ENCODE measurements around the gene CHD2. TPM values are rescaled to one million over a fixed set of nuclear protein-coding genes. Genes with fewer than 3 reads are reported as not detected.

The CHD2 gene
- total RNA-seq, 1 experiment from 2014 or later = 85.0 TPM

- no TSS peak for BruUV-seq (replicated peaks)
- Histone ChIP-seq H3K9me3 (no peaks in the 10 kb centered on the region), H3K4me3 (ENCODE audit: low read depth, low read length) (no peak overlapping the region), H3K4me1 (peaks cover 46% of the 10 kb centered on the region), H3K27me3 (replicated peaks; ENCODE audit: control insufficient read depth, insufficient read depth, low read length) (no peaks in the 10 kb centered on the region), H3K36me3 (ENCODE audit: control insufficient read depth, insufficient read depth, low read length) (no peaks in the 10 kb centered on the region)
- Mint-ChIP-seq H3K27ac (ENCODE audit: unreplicated experiment) (peak overlapping the region; percentile 43), H3K9me3 (ENCODE audit: unreplicated experiment) (no peaks in the 10 kb centered on the region), H3K36me3 (ENCODE audit: insufficient read depth, unreplicated experiment) (peaks cover 93% of the 10 kb centered on the region), H3K4me1 (ENCODE audit: low read depth, unreplicated experiment) (peaks cover 37% of the 10 kb centered on the region), H3K4me3 (ENCODE audit: unreplicated experiment) (no peak overlapping the region), H3K27me3 (ENCODE audit: insufficient read depth, unreplicated experiment) (no peaks in the 10 kb centered on the region)
- POLR2A ChIA-PET = interaction anchor here (0.5 to 1.4 kb wide), 2 partner anchors 38 to 71 kb away, joined by 5 read pairs; no protein-coding TSS in a partner anchor
- TF ChIP-seq CTCF (IDR thresholded peaks at IDR 0.05; ENCODE audit: insufficient read depth in 1 of 2, low read depth in 1 of 2, low read length in 1 of 2, severe bottlenecking in 1 of 2, unreplicated experiment in 1 of 2) = no peak
- DNase-seq = no peak
- intact Hi-C loops (cut with micrococcal nuclease; ENCODE audit: unreplicated experiment) = no loop called here
- CTCF ChIA-PET = interaction anchor here (1.2 kb wide), 1 partner anchor 123 kb away, joined by 4 read pairs; no protein-coding TSS in a partner anchor
Measured at GRCh38 chr15:92920595-92921161, 20.6 kb downstream of the CHD2 start.

GRCh38 chr15:92921215-92922131, 21.3 kb downstream of the CHD2 start:
- ChIA-PET POLR2A (interaction anchor here (0.5 to 1.4 kb wide), 2 partner anchors 39 to 72 kb away, joined by 5 read pairs; no protein-coding TSS in a partner anchor), CTCF (interaction anchor here (1.2 kb wide), 1 partner anchor 124 kb away, joined by 4 read pairs; no protein-coding TSS in a partner anchor)
- Mint-ChIP-seq H3K4me3 (ENCODE audit: unreplicated experiment) (no peak overlapping the region), H3K4me1 (ENCODE audit: low read depth, unreplicated experiment) (peaks cover 32% of the 10 kb centered on the region), H3K27me3 (ENCODE audit: insufficient read depth, unreplicated experiment) (no peaks in the 10 kb centered on the region), H3K9me3 (ENCODE audit: unreplicated experiment) (no peaks in the 10 kb centered on the region), H3K36me3 (ENCODE audit: insufficient read depth, unreplicated experiment) (peaks cover 93% of the 10 kb centered on the region), H3K27ac (ENCODE audit: unreplicated experiment) (peak overlapping the region; percentile 43)
- H3K27me3 ChIP-seq (replicated peaks; ENCODE audit: control insufficient read depth, insufficient read depth, low read length) = no peaks in the 10 kb centered on the region
- intact Hi-C loops (cut with micrococcal nuclease; ENCODE audit: unreplicated experiment) = no loop called here
- TF ChIP-seq CTCF (IDR thresholded peaks at IDR 0.05; ENCODE audit: insufficient read depth in 1 of 2, low read depth in 1 of 2, low read length in 1 of 2, severe bottlenecking in 1 of 2, unreplicated experiment in 1 of 2) = no peak
- H3K4me1 ChIP-seq = peaks cover 38% of the 10 kb centered on the region
- H3K36me3 ChIP-seq (ENCODE audit: control insufficient read depth, insufficient read depth, low read length) = no peaks in the 10 kb centered on the region
- H3K4me3 ChIP-seq (ENCODE audit: low read depth, low read length) = no peak overlapping the region
- DNase-seq = no peak
- BruUV-seq (replicated peaks) = no TSS peak
- H3K9me3 ChIP-seq = no peaks in the 10 kb centered on the region

- Mint-ChIP-seq H3K4me1 (ENCODE audit: low read depth, unreplicated experiment) (peaks cover 32% of the 10 kb centered on the region), H3K27me3 (ENCODE audit: insufficient read depth, unreplicated experiment) (no peaks in the 10 kb centered on the region), H3K4me3 (ENCODE audit: unreplicated experiment) (no peak overlapping the region), H3K27ac (ENCODE audit: unreplicated experiment) (peak overlapping the region; percentile 27), H3K36me3 (ENCODE audit: insufficient read depth, unreplicated experiment) (peaks cover 93% of the 10 kb centered on the region), H3K9me3 (ENCODE audit: unreplicated experiment) (no peaks in the 10 kb centered on the region)
- CTCF ChIA-PET = no interaction called here
- Histone ChIP-seq H3K36me3 (ENCODE audit: control insufficient read depth, insufficient read depth, low read length) (no peaks in the 10 kb centered on the region), H3K9me3 (no peaks in the 10 kb centered on the region), H3K4me3 (ENCODE audit: low read depth, low read length) (no peak overlapping the region), H3K27me3 (replicated peaks; ENCODE audit: control insufficient read depth, insufficient read depth, low read length) (no peaks in the 10 kb centered on the region), H3K4me1 (peaks cover 28% of the 10 kb centered on the region)
- no peak for DNase-seq
- intact Hi-C loops (cut with micrococcal nuclease; ENCODE audit: unreplicated experiment) = no loop called here
- POLR2A ChIA-PET = no interaction called here
- TF ChIP-seq CTCF (IDR thresholded peaks at IDR 0.05; ENCODE audit: insufficient read depth in 1 of 2, low read depth in 1 of 2, low read length in 1 of 2, severe bottlenecking in 1 of 2, unreplicated experiment in 1 of 2) = no peak
- BruUV-seq (replicated peaks) = no TSS peak
Measured at GRCh38 chr15:92922418-92923002, 22.4 kb downstream of the CHD2 start.

Data from Caco-2 (cell line).